ENCODE data around the gene BACE1-AS.
"Not testable (repeated sequence)": the region's sequence is repeated elsewhere in the genome, so short reads cannot be mapped to it uniquely, and the experiment has no call there.

Gene BACE1-AS

GRCh38 chr11:117290809-117291396, at the start of gene BACE1-AS:
Gene BACE1-AS, plus strand, starts transcription at chr11:117291346.
- DNase-seq: no peak

- no peak for DNase-seq
These were observed 42.8 kb upstream of the BACE1-AS start for GRCh38 chr11:117248341-117248740.

- no peak for DNase-seq
These were observed 41.6 kb upstream of the BACE1-AS start for GRCh38 chr11:117249571-117249970.

- DNase-seq: no peak
These were observed 39.6 kb upstream of the BACE1-AS start for GRCh38 chr11:117251506-117251905.

GRCh38 chr11:117255966-117256365, 35.2 kb upstream of the BACE1-AS start:
- no peak for DNase-seq

GRCh38 chr11:117256573-117256972, 34.6 kb upstream of the BACE1-AS start:
- no peak for DNase-seq

- DNase-seq: no peak
These were observed 32.6 kb upstream of the BACE1-AS start for GRCh38 chr11:117258576-117258975.

GRCh38 chr11:117259417-117259816, 31.7 kb upstream of the BACE1-AS start:
- DNase-seq: no peak

GRCh38 chr11:117264624-117265323, 26.4 kb upstream of the BACE1-AS start:
- not testable (repeated sequence) for DNase-seq

- DNase-seq: no peak
These were observed 25.4 kb upstream of the BACE1-AS start for GRCh38 chr11:117265745-117266144.

GRCh38 chr11:117269856-117270255, 21.3 kb upstream of the BACE1-AS start:
- no peak for DNase-seq

GRCh38 chr11:117271208-117271607, 19.9 kb upstream of the BACE1-AS start:
- DNase-seq: no peak

GRCh38 chr11:117272175-117272574, 19.0 kb upstream of the BACE1-AS start:
- DNase-seq: not testable (repeated sequence)

GRCh38 chr11:117273550-117274289, 17.4 kb upstream of the BACE1-AS start:
- DNase-seq: no peak

GRCh38 chr11:117278347-117278746, 12.8 kb upstream of the BACE1-AS start:
- no peak for DNase-seq

GRCh38 chr11:117279711-117280376, 11.3 kb upstream of the BACE1-AS start:
- DNase-seq: no peak

- no peak for DNase-seq
These were observed 10.0 kb upstream of the BACE1-AS start for GRCh38 chr11:117281159-117281558.

- DNase-seq: no peak
These were observed 9.3 kb upstream of the BACE1-AS start for GRCh38 chr11:117281869-117282268.

- DNase-seq: no peak
These were observed 8.2 kb upstream of the BACE1-AS start for GRCh38 chr11:117282956-117283355.

- no peak for DNase-seq
These were observed 7.1 kb upstream of the BACE1-AS start for GRCh38 chr11:117284053-117284452.

GRCh38 chr11:117286588-117286987, 4.6 kb upstream of the BACE1-AS start:
- DNase-seq: no peak

GRCh38 chr11:117287668-117288067, 3.5 kb upstream of the BACE1-AS start:
- no peak for DNase-seq

GRCh38 chr11:117289795-117290194, 1.4 kb upstream of the BACE1-AS start:
- no peak for DNase-seq
